ENCODE data around the gene RNF148.

DNA sequence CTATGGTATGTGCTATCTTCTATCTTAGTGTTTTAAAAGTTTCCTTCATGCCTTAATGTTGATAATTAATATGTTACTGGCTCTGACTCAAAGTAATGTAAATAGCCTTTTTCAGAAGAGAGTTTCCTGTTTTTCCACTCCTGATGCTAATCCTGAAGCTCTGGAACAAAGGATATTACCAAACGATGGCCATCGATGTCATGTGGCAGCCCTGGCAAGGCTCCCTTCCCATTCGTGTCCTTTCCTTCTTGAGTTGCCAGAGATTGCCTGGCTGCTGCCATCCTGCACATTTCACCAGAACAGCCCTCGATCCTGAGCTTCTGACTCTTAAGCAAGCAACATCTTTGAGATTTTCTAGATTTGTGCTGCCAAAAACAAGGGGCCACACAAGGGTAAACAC lies 49.8 kb downstream of the RNF148 start:
- TF ChIP-seq, protein P1, sequence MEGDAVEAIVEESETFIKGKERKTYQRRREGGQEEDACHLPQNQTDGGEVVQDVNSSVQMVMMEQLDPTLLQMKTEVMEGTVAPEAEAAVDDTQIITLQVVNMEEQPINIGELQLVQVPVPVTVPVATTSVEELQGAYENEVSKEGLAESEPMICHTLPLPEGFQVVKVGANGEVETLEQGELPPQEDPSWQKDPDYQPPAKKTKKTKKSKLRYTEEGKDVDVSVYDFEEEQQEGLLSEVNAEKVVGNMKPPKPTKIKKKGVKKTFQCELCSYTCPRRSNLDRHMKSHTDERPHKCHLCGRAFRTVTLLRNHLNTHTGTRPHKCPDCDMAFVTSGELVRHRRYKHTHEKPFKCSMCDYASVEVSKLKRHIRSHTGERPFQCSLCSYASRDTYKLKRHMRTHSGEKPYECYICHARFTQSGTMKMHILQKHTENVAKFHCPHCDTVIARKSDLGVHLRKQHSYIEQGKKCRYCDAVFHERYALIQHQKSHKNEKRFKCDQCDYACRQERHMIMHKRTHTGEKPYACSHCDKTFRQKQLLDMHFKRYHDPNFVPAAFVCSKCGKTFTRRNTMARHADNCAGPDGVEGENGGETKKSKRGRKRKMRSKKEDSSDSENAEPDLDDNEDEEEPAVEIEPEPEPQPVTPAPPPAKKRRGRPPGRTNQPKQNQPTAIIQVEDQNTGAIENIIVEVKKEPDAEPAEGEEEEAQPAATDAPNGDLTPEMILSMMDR (IDR thresholded peaks at IDR 0.05), result no peak
- TF ChIP-seq POLR2AphosphoS5 (IDR thresholded peaks at IDR 0.05), result no peak

Measured in sigmoid colon (tissue), 4 donors.